Keratinocyte (primary cell): ENCODE data around the gene FAM32A. TPM values are rescaled to one million over a fixed set of nuclear protein-coding genes. Genes with fewer than 3 reads are reported as not detected.

Experiments used
- DNase-seq: peaks from one replicate; pipeline ENCODE4 v3.0.0-alpha.2; 2011; ENCODE audit warnings: low read depth, missing footprints, low spot score
- FAIRE-seq: peaks from 2 replicates; lab custom pipeline; 2011; peaks lifted over from hg19 to GRCh38; lab: Jason Lieb, UNC
- H2AFZ ChIP-seq: 2 replicates; pipeline ENCODE4 v1.6.0; 2012; ENCODE audit warnings: low read length, control low read depth, inconsistent platforms; ENCODE audit not compliant: control insufficient read depth
- H3K27ac ChIP-seq: 2 replicates; pipeline ENCODE4 v1.5.1; 2011; ENCODE audit warnings: low read length; ENCODE audit not compliant: control insufficient read depth, insufficient read depth
- H3K27me3 ChIP-seq: 3 replicates; pipeline ENCODE4 v1.6.0; 2011; ENCODE audit warnings: low read length; ENCODE audit not compliant: control insufficient read depth, insufficient read depth; ENCODE audit errors: extremely low read depth
- H3K36me3 ChIP-seq, 2 experiments: 2 replicates in 1 of 2; 3 replicates in 1 of 2; pipeline ENCODE4 v1.5.1; 2011; ENCODE audit warnings: low read length in 2 of 2, mild to moderate bottlenecking in 1 of 2; ENCODE audit not compliant: control insufficient read depth in 2 of 2, insufficient read depth in 2 of 2; ENCODE audit errors: extremely low read depth in 1 of 2
- H3K4me1 ChIP-seq: 3 replicates; pipeline ENCODE4 v1.5.1; 2011; ENCODE audit warnings: low read length; ENCODE audit not compliant: control insufficient read depth, insufficient read depth; ENCODE audit errors: extremely low read depth
- H3K4me2 ChIP-seq: 3 replicates; pipeline ENCODE4 v1.6.0; 2011; ENCODE audit warnings: low read depth, low read length; ENCODE audit not compliant: control insufficient read depth, insufficient read depth; ENCODE audit errors: extremely low read depth
- H3K4me3 ChIP-seq, 3 experiments: fragments of 200-600 bp in 1 of 3; sonication (generic) in 1 of 3; 2 replicates in 2 of 3; 3 replicates in 1 of 3; pipeline ENCODE4 v1.5.1; 2011 to 2016; ENCODE audit warnings: low read length in 3 of 3, mild to moderate bottlenecking in 3 of 3, control low read depth in 2 of 3, inconsistent platforms in 1 of 3, low read depth in 1 of 3, mixed read lengths in 1 of 3, mixed run types in 1 of 3, moderate library complexity in 1 of 3; ENCODE audit not compliant: control insufficient read depth in 2 of 3, insufficient read depth in 2 of 3; ENCODE audit errors: extremely low read depth in 1 of 3
- H3K79me2 ChIP-seq: 2 replicates; pipeline ENCODE4 v1.6.0; 2012; ENCODE audit warnings: low read length; ENCODE audit not compliant: control insufficient read depth, insufficient read depth
- H3K9ac ChIP-seq: 3 replicates; pipeline ENCODE4 v1.6.0; 2011; ENCODE audit warnings: low read length; ENCODE audit not compliant: control insufficient read depth, insufficient read depth; ENCODE audit errors: extremely low read depth
- H3K9me1 ChIP-seq: 3 replicates; pipeline ENCODE4 v1.6.0; 2011; ENCODE audit warnings: low read length; ENCODE audit not compliant: control insufficient read depth, insufficient read depth; ENCODE audit errors: extremely low read depth
- H3K9me3 ChIP-seq: 2 replicates; pipeline ENCODE4 v1.5.1; 2012; ENCODE audit warnings: low read depth, low read length; ENCODE audit not compliant: control insufficient read depth
- H4K20me1 ChIP-seq: 3 replicates; pipeline ENCODE4 v1.6.0; 2011; ENCODE audit warnings: low read length; ENCODE audit not compliant: control insufficient read depth, insufficient read depth; ENCODE audit errors: extremely low read depth
- CTCF ChIP-seq, 3 experiments: IDR thresholded peaks in 1 of 3; conservative IDR thresholded peaks in 1 of 3; optimal IDR thresholded peaks in 1 of 3; 2 replicates in 2 of 3; 3 replicates in 1 of 3; pipeline versions ENCODE3 to v1.5.1; 2011; ENCODE audit warnings: low read length in 3 of 3, mild to moderate bottlenecking in 3 of 3, moderate library complexity in 2 of 3, control low read depth in 1 of 3, inconsistent platforms in 1 of 3; ENCODE audit not compliant: insufficient read depth in 2 of 3; ENCODE audit errors: extremely low read depth in 1 of 3
- EZH2 ChIP-seq: IDR thresholded peaks from one replicate; pipeline ENCODE4 v1.6.1; 2012; ENCODE audit warnings: inconsistent platforms, mild to moderate bottlenecking, low read length, moderate library complexity
- dilution Hi-C: fragments of 300-500 bp; cut with MboI; formaldehyde crosslinking; loops from one replicate; pipeline ENCODE4 v1.7.0; 2020; ENCODE audit warnings: low sequenced_read_pairs; ENCODE audit not compliant: extremely low pct_ligation_motif_present
- polyA plus RNA-seq, 5 experiments: library from polyadenylated mRNA; depleted of rRNA in 3 of 5; stranded (reverse) in 3 of 5; stranded (forward) in 1 of 5; unstranded in 1 of 5; fragments of >200 nt; gene quantifications; 1 replicate in 1 of 5; 2 replicates in 3 of 5; 3 replicates in 1 of 5; pipeline versions ENCODE4 v1.2.1 to v1.2.3, GENCODE V29; 2011 to 2012; ENCODE audit warnings: missing spikeins in 2 of 5, low read depth in 1 of 5, low replicate concordance in 1 of 5

FAM32A gene
- polyA plus RNA-seq, 1 donor (not counting 4 experiments of a cell fraction or from before 2014, with no cell fraction given): 105 TPM

GRCh38 chr19:16222806-16223205 is 37.6 kb downstream of the FAM32A start:
- H3K79me2 ChIP-seq: no peaks in the 10 kb centered on the region
- no peaks in the 10 kb centered on the region for H3K27me3 ChIP-seq
- DNase-seq: no peak
- no peak overlapping the region for H3K9ac ChIP-seq
- no peak overlapping the region for H3K4me3 ChIP-seq
- no peaks in the 10 kb centered on the region for H4K20me1 ChIP-seq
- no peak overlapping the region for H3K4me2 ChIP-seq
- no peaks in the 10 kb centered on the region for H3K9me1 ChIP-seq
- no peak for FAIRE-seq
- peaks cover 22 to 36% of the 10 kb centered on the region in 2 experiments for H3K36me3 ChIP-seq
- dilution Hi-C loops: loop anchor here (25.0 kb wide), 1 partner anchor 139 kb away; no protein-coding TSS in a partner anchor
- TF ChIP-seq CTCF (optimal IDR thresholded peaks at IDR 0.05 in 1 of 3, IDR thresholded peaks at IDR 0.05 in 1 of 3, conservative IDR thresholded peaks at IDR 0.05 in 1 of 3; ENCODE audit: extremely low read depth in 1 of 3, insufficient read depth in 2 of 3, low read length in 3 of 3) (no peak), EZH2 (no peak)
- H3K27ac ChIP-seq: no peak overlapping the region
- no peaks in the 10 kb centered on the region for H3K4me1 ChIP-seq
- no peak overlapping the region for H2AFZ ChIP-seq
- peaks cover 5% of the 10 kb centered on the region for H3K9me3 ChIP-seq

- H3K9me1 ChIP-seq: no peaks in the 10 kb centered on the region
- no peaks in the 10 kb centered on the region for H3K4me1 ChIP-seq
- H2AFZ ChIP-seq: no peak overlapping the region
- dilution Hi-C loops: loop anchor here (25.0 kb wide), 1 partner anchor 139 kb away; no protein-coding TSS in a partner anchor
- peaks cover 5% of the 10 kb centered on the region for H3K9me3 ChIP-seq
- H3K79me2 ChIP-seq: no peaks in the 10 kb centered on the region
- no peak overlapping the region for H3K27ac ChIP-seq
- DNase-seq: no peak
- H3K4me3 ChIP-seq: no peak overlapping the region
- FAIRE-seq: no peak
- peaks cover 19 to 36% of the 10 kb centered on the region in 2 experiments for H3K36me3 ChIP-seq
- no peak overlapping the region for H3K4me2 ChIP-seq
- H3K27me3 ChIP-seq: no peaks in the 10 kb centered on the region
- H3K9ac ChIP-seq: no peak overlapping the region
- no peaks in the 10 kb centered on the region for H4K20me1 ChIP-seq
- TF ChIP-seq CTCF (optimal IDR thresholded peaks at IDR 0.05 in 1 of 3, IDR thresholded peaks at IDR 0.05 in 1 of 3, conservative IDR thresholded peaks at IDR 0.05 in 1 of 3; ENCODE audit: extremely low read depth in 1 of 3, insufficient read depth in 2 of 3, low read length in 3 of 3) (no peak), EZH2 (no peak)
Observed at GRCh38 chr19:16223746-16224145, 38.5 kb downstream of the FAM32A start.
